ENCODE results near the gene BNC2.

Gene BNC2

GRCh38 chr9:16637218-16637617, 233.3 kb downstream of the BNC2 start:
- DNase-seq (ENCODE audit: low read depth in 2 of 2, low spot score in 1 of 2), result no peak

- DNase-seq (ENCODE audit: low read depth in 2 of 2, low spot score in 1 of 2), result no peak
Observed at GRCh38 chr9:16633794-16634193, 236.7 kb downstream of the BNC2 start.

- no peak for DNase-seq (ENCODE audit: low read depth in 2 of 2, low spot score in 1 of 2)
Observed at GRCh38 chr9:16628413-16628812, 242.1 kb downstream of the BNC2 start.

- no peak for DNase-seq (ENCODE audit: low read depth in 2 of 2, low spot score in 1 of 2)
Observed at GRCh38 chr9:16627967-16628366, 242.5 kb downstream of the BNC2 start.

GRCh38 chr9:16627521-16627920, 242.9 kb downstream of the BNC2 start:
- no peak for DNase-seq (ENCODE audit: low read depth in 2 of 2, low spot score in 1 of 2)

- DNase-seq (ENCODE audit: low read depth in 2 of 2, low spot score in 1 of 2), result no peak
Observed at GRCh38 chr9:16626577-16627130, 243.8 kb downstream of the BNC2 start.

- DNase-seq (ENCODE audit: low read depth in 2 of 2, low spot score in 1 of 2), result no peak
Observed at GRCh38 chr9:16625811-16626210, 244.7 kb downstream of the BNC2 start.

- DNase-seq (ENCODE audit: low read depth in 2 of 2, low spot score in 1 of 2), result no peak
Observed at GRCh38 chr9:16625161-16625631, 245.3 kb downstream of the BNC2 start.

- DNase-seq (ENCODE audit: low read depth in 2 of 2, low spot score in 1 of 2), result no peak
Observed at GRCh38 chr9:16624744-16625117, 245.7 kb downstream of the BNC2 start.

- no peak for DNase-seq (ENCODE audit: low read depth in 2 of 2, low spot score in 1 of 2)
Observed at GRCh38 chr9:16623989-16624743, 246.3 kb downstream of the BNC2 start.

GRCh38 chr9:16622541-16622940, 247.9 kb downstream of the BNC2 start:
- DNase-seq (ENCODE audit: low read depth in 2 of 2, low spot score in 1 of 2), result no peak

- DNase-seq (ENCODE audit: low read depth in 2 of 2, low spot score in 1 of 2), result no peak
Observed at GRCh38 chr9:16619914-16620520, 250.5 kb downstream of the BNC2 start.

GRCh38 chr9:16619402-16619801, 251.1 kb downstream of the BNC2 start:
- DNase-seq (ENCODE audit: low read depth in 2 of 2, low spot score in 1 of 2), result no peak

- no peak for DNase-seq (ENCODE audit: low read depth in 2 of 2, low spot score in 1 of 2)
Observed at GRCh38 chr9:16618524-16618923, 251.9 kb downstream of the BNC2 start.

- DNase-seq (ENCODE audit: low read depth in 2 of 2, low spot score in 1 of 2), result no peak
Observed at GRCh38 chr9:16616686-16617085, 253.8 kb downstream of the BNC2 start.

GRCh38 chr9:16615451-16615850, 255.0 kb downstream of the BNC2 start:
- DNase-seq (ENCODE audit: low read depth in 2 of 2, low spot score in 1 of 2), result no peak

- DNase-seq (ENCODE audit: low read depth in 2 of 2, low spot score in 1 of 2), result no peak
Observed at GRCh38 chr9:16613605-16614004, 256.9 kb downstream of the BNC2 start.

- DNase-seq (ENCODE audit: low read depth in 2 of 2, low spot score in 1 of 2), result no peak
Observed at GRCh38 chr9:16613051-16613450, 257.4 kb downstream of the BNC2 start.

- no peak for DNase-seq (ENCODE audit: low read depth in 2 of 2, low spot score in 1 of 2)
Observed at GRCh38 chr9:16612627-16613026, 257.8 kb downstream of the BNC2 start.

- no peak for DNase-seq (ENCODE audit: low read depth in 2 of 2, low spot score in 1 of 2)
Observed at GRCh38 chr9:16611983-16612382, 258.5 kb downstream of the BNC2 start.

GRCh38 chr9:16611001-16611400, 259.5 kb downstream of the BNC2 start:
- no peak for DNase-seq (ENCODE audit: low read depth in 2 of 2, low spot score in 1 of 2)

- no peak for DNase-seq (ENCODE audit: low read depth in 2 of 2, low spot score in 1 of 2)
Observed at GRCh38 chr9:16610538-16610937, 259.9 kb downstream of the BNC2 start.

GRCh38 chr9:16608906-16609305, 261.6 kb downstream of the BNC2 start:
- no peak for DNase-seq (ENCODE audit: low read depth in 2 of 2, low spot score in 1 of 2)

Measured in stimulated activated CD8-positive, alpha-beta memory T cell treated with anti-CD3 and anti-CD28 coated beads, Interleukin-4, amount 100 ng/mL, for 4 hours (primary cell).